B cell (primary cell): ENCODE results near the gene PCGF1. TPM values are rescaled to one million over a fixed set of nuclear protein-coding genes. Genes with fewer than 3 reads are reported as not detected.
A peak's percentile ranks its signal among the peaks of the same experiment; 100 is the strongest.

Source experiments
- ATAC-seq: fragments of 200-7000 bp; cut with Tn5 transposase; one replicate; pipeline ENCODE4 v1.10.0; 2021; ENCODE audit warnings: low read depth, mild to moderate bottlenecking, moderate number of reproducible peaks, moderate library complexity
- CTCF ChIA-PET: fragments of 350-600 bp; sonication (Branson Sonifier 250); formaldehyde crosslinking; loops from one replicate; lab custom pipeline; 2021; ENCODE audit warnings: antibody characterized with exemption, inconsistent platforms; lab: Charles Lee
- POLR2A ChIA-PET: fragments of 350-600 bp; sonication (Branson Sonifier 250); formaldehyde crosslinking; loops from one replicate; lab custom pipeline; 2021; ENCODE audit warnings: antibody characterized with exemption; lab: Charles Lee
- DNase-seq: peaks from one replicate; pipeline ENCODE4 v3.0.0; 2013
- H2AFZ ChIP-seq: 2 replicates; pipeline ENCODE4 v1.6.1; 2012; ENCODE audit warnings: mild to moderate bottlenecking, low read depth, low read length; ENCODE audit not compliant: insufficient read depth, poor library complexity, severe bottlenecking
- H3K27ac ChIP-seq, 2 donors: 1 replicate in 1 of 2; 2 replicates in 1 of 2; pipeline ENCODE4 v1.5.1; 2012 to 2013; ENCODE audit warnings: low read length in 2 of 2, mild to moderate bottlenecking in 2 of 2, moderate library complexity in 1 of 2
- H3K27me3 ChIP-seq, 4 experiments: fragments of 200-600 bp in 1 of 4; sonication (generic) in 1 of 4; replicated peaks in 1 of 4; 1 replicate in 2 of 4; 2 replicates in 2 of 4; pipeline versions ENCODE4 v1.6.1 to v1.7.0; 2013 to 2016; ENCODE audit warnings: low read length in 3 of 4, mild to moderate bottlenecking in 2 of 4, mixed read lengths in 1 of 4, moderate library complexity in 1 of 4; ENCODE audit not compliant: insufficient read depth in 4 of 4, control insufficient read depth in 3 of 4; ENCODE audit errors: control extremely low read depth in 1 of 4
- H3K36me3 ChIP-seq, 2 experiments: replicated peaks in 1 of 2; 1 replicate in 1 of 2; 2 replicates in 1 of 2; pipeline versions ENCODE4 v1.6.1 to v1.7.1; 2013; ENCODE audit warnings: low read length in 1 of 2; ENCODE audit not compliant: insufficient read depth in 2 of 2, control insufficient read depth in 1 of 2; ENCODE audit errors: control extremely low read depth in 1 of 2, extremely low read depth in 1 of 2
- H3K4me1 ChIP-seq, 2 donors: fragments of 200-600 bp in 1 of 2; sonication (generic) in 1 of 2; 1 replicate in 1 of 2; 2 replicates in 1 of 2; pipeline versions ENCODE4 v1.5.1 to v1.6.1; 2013 to 2017; ENCODE audit warnings: low read length in 2 of 2; ENCODE audit not compliant: control insufficient read depth in 2 of 2, insufficient read depth in 2 of 2
- H3K4me2 ChIP-seq: replicated peaks from 2 replicates; pipeline ENCODE3; 2012; ENCODE audit warnings: mild to moderate bottlenecking, low read depth, low read length; ENCODE audit not compliant: poor library complexity, severe bottlenecking
- H3K4me3 ChIP-seq, 5 experiments: fragments of 200-600 bp in 1 of 5; sonication (generic) in 1 of 5; 1 replicate in 3 of 5; 2 replicates in 2 of 5; pipeline versions ENCODE4 v1.5.1 to v1.7.0; 2011 to 2016; ENCODE audit warnings: low read length in 4 of 5, mild to moderate bottlenecking in 4 of 5, low read depth in 2 of 5, control low read depth in 1 of 5, moderate library complexity in 1 of 5; ENCODE audit not compliant: insufficient read depth in 1 of 5; ENCODE audit errors: control extremely low read depth in 1 of 5, extremely low read depth in 1 of 5
- H3K79me2 ChIP-seq: fragments of 200-600 bp; sonication (generic); one replicate; pipeline ENCODE4 v1.6.0; 2016; ENCODE audit warnings: low read length; ENCODE audit not compliant: control insufficient read depth, insufficient read depth
- H3K9ac ChIP-seq: fragments of 200-600 bp; sonication (generic); 2 replicates; pipeline ENCODE4 v1.6.1; 2017; ENCODE audit warnings: mild to moderate bottlenecking, low read length, moderate library complexity
- H3K9me3 ChIP-seq, 3 donors: one replicate each; pipeline versions ENCODE4 v1.6.1 to v1.7.1; 2013; ENCODE audit warnings: low read length in 2 of 3; ENCODE audit not compliant: control insufficient read depth in 2 of 3, insufficient read depth in 1 of 3; ENCODE audit errors: control extremely low read depth in 1 of 3
- H4K20me1 ChIP-seq: 2 replicates; pipeline ENCODE4 v1.6.0; 2012; ENCODE audit warnings: mild to moderate bottlenecking, low read length; ENCODE audit not compliant: insufficient read depth, control insufficient read depth, poor library complexity, severe bottlenecking
- H3K27ac Mint-ChIP-seq: one replicate; pipeline ENCODE4 v1.8.0; 2021; ENCODE audit warnings: mixed read lengths
- H3K27me3 Mint-ChIP-seq: one replicate; pipeline ENCODE4 v1.8.0; 2021; ENCODE audit warnings: mixed read lengths
- H3K4me1 Mint-ChIP-seq: one replicate; pipeline ENCODE4 v1.8.0; 2021; ENCODE audit warnings: mixed read lengths
- H3K4me3 Mint-ChIP-seq: one replicate; pipeline ENCODE4 v1.8.0; 2021; ENCODE audit warnings: mixed read lengths
- H3K9me3 Mint-ChIP-seq: one replicate; pipeline ENCODE4 v1.8.0; 2022; ENCODE audit warnings: mixed read lengths; ENCODE audit not compliant: insufficient read depth
- CTCF ChIP-seq: fragments of 200-600 bp; IDR thresholded peaks from one replicate; pipeline ENCODE4 v1.8.0; 2022; ENCODE audit warnings: antibody characterized with exemption, mild to moderate bottlenecking
- EZH2 ChIP-seq: IDR thresholded peaks from 2 replicates; pipeline ENCODE4 v1.6.1; 2012; ENCODE audit warnings: borderline replicate concordance, low read depth, mild to moderate bottlenecking, moderate library complexity, low read length; ENCODE audit not compliant: insufficient read depth, poor library complexity, severe bottlenecking
- WGBS: methylation state at CpG from one replicate; pipeline ENCODE4 v1.1.5; 2013; ENCODE audit warnings: missing lambda C conversion rate; ENCODE audit not compliant: insufficient coverage; 5-methylcytosine and 5-hydroxymethylcytosine counted together
- intact Hi-C: fragments of 100-400 bp; cut with micrococcal nuclease; formaldehyde crosslinking; loops from one replicate; pipeline ENCODE4 v1.10.0; 2022
- polyA plus RNA-seq: library from polyadenylated mRNA; depleted of rRNA; stranded (reverse); fragments of >200 nt; gene quantifications from 2 replicates; pipeline ENCODE4 v1.2.3, GENCODE V29; 2012
- total RNA-seq, 2 donors: library from RNA; stranded (reverse); fragments of 120-200 nt in 1 of 2; gene quantifications; 1 replicate in 1 of 2; 2 replicates in 1 of 2; pipeline versions ENCODE4 v1.2.3 to v1.2.4, GENCODE V29; 2013 to 2022

Gene PCGF1
- total and polyA plus RNA-seq, 2 donors (not counting 1 experiment from before 2014, with no cell fraction given) = 21.9 to 40.1 TPM

GRCh38 chr2:74548285-74548899 is 40.9 kb upstream of the PCGF1 start:
- peak overlapping the region; percentile 88 for H2AFZ ChIP-seq
- H3K36me3 ChIP-seq = no peaks in the 10 kb centered on the region
- 35% methylated on average over 26 of the region's 26 CpGs for WGBS
- Mint-ChIP-seq H3K27me3 (peaks cover 13% of the 10 kb centered on the region), H3K4me3 (peak overlapping the region; percentile 86), H3K4me1 (peaks cover 18% of the 10 kb centered on the region), H3K27ac (no peak overlapping the region), H3K9me3 (no peaks in the 10 kb centered on the region)
- H3K4me1 ChIP-seq = peaks cover 18 to 28% of the 10 kb centered on the region in 2 donors
- no peaks in the 10 kb centered on the region for H3K79me2 ChIP-seq
- no peaks in the 10 kb centered on the region for H4K20me1 ChIP-seq
- H3K4me3 ChIP-seq = peak overlapping the region in 4 of 5 experiments; percentile 1 to 73 (median 61)
- intact Hi-C loops = no loop called here
- ChIA-PET POLR2A (no interaction called here), CTCF (interaction anchor here (0.6 to 1.2 kb wide), 3 partner anchors 10 to 45 kb away, joined by 3 to 4 read pairs (median 3); no protein-coding TSS in a partner anchor)
- no peaks in the 10 kb centered on the region for H3K9me3 ChIP-seq
- peak overlapping the region; percentile 94 for H3K4me2 ChIP-seq
- no peak for DNase-seq
- peak overlapping the region; percentile 69 for H3K9ac ChIP-seq
- no peak overlapping the region for H3K27ac ChIP-seq
- ATAC-seq = no peak
- no peak for TF ChIP-seq EZH2
- TF ChIP-seq CTCF = no peak
- peaks cover 0 to 30% (median 22%) of the 10 kb centered on the region in 4 experiments for H3K27me3 ChIP-seq

GRCh38 chr2:74546004-74546403 is 38.5 kb upstream of the PCGF1 start:
- no peak overlapping the region for H3K27ac Mint-ChIP-seq
- intact Hi-C loops = no loop called here
- H3K4me1 ChIP-seq = peaks cover 14 to 18% of the 10 kb centered on the region in 2 donors
- TF ChIP-seq CTCF = no peak
- TF ChIP-seq EZH2 = no peak
- no peaks in the 10 kb centered on the region for H4K20me1 ChIP-seq
- H3K79me2 ChIP-seq = no peaks in the 10 kb centered on the region
- no peaks in the 10 kb centered on the region for H3K36me3 ChIP-seq
- CTCF ChIA-PET = interaction anchor here (0.9 to 3.8 kb wide), 5 partner anchors 10 to 42 kb away, joined by 3 to 22 read pairs (median 6); no protein-coding TSS in a partner anchor
- H3K9me3 ChIP-seq = no peaks in the 10 kb centered on the region
- H3K9ac ChIP-seq = no peak overlapping the region
- H3K27me3 Mint-ChIP-seq = peaks cover 13% of the 10 kb centered on the region
- H3K4me2 ChIP-seq = no peak overlapping the region
- peaks cover 0 to 29% (median 21%) of the 10 kb centered on the region in 4 experiments for H3K27me3 ChIP-seq
- ATAC-seq (no peak), DNase-seq (no peak)
- H3K4me3 Mint-ChIP-seq = no peak overlapping the region
- POLR2A ChIA-PET = no interaction called here
- H3K4me3 ChIP-seq = no peak overlapping the region
- H3K4me1 Mint-ChIP-seq = peaks cover 9% of the 10 kb centered on the region
- WGBS = 100% methylated on average over 2 of the region's 3 CpGs
- H2AFZ ChIP-seq = no peak overlapping the region
- H3K9me3 Mint-ChIP-seq = no peaks in the 10 kb centered on the region
- H3K27ac ChIP-seq = no peak overlapping the region
